CD14-positive monocyte (primary cell): ENCODE results near the gene LRRN2. TPM values are rescaled to one million over a fixed set of nuclear protein-coding genes. Genes with fewer than 3 reads are reported as not detected.
"Not testable (repeated sequence)": the region's sequence is repeated elsewhere in the genome, so short reads cannot be mapped to it uniquely, and the experiment has no call there.

Experiments used
- DNase-seq, 3 donors: peaks; one replicate each; pipeline ENCODE4 v3.0.0-alpha.2; 2011 to 2022
- H2AFZ ChIP-seq: 2 replicates; pipeline ENCODE4 v1.6.0; 2012; ENCODE audit warnings: mild to moderate bottlenecking, low read depth, low read length, inconsistent platforms; ENCODE audit not compliant: insufficient read depth, poor library complexity, severe bottlenecking
- H3K27ac ChIP-seq, 2 donors: 1 replicate in 1 of 2; 2 replicates in 1 of 2; pipeline ENCODE4 v1.5.1; 2012 to 2013; ENCODE audit warnings: low read length in 2 of 2, control low read depth in 1 of 2, inconsistent platforms in 1 of 2, low read depth in 1 of 2, mild to moderate bottlenecking in 1 of 2
- H3K27me3 ChIP-seq, 2 donors: one replicate each; pipeline versions ENCODE4 v1.6.0 to v1.6.1; 2011 to 2013; ENCODE audit warnings: low read length in 2 of 2; ENCODE audit not compliant: control insufficient read depth in 2 of 2, insufficient read depth in 2 of 2
- H3K36me3 ChIP-seq, 2 donors: replicated peaks in 1 of 2; 1 replicate in 1 of 2; 2 replicates in 1 of 2; pipeline versions ENCODE4 v1.5.1 to v1.6.1; 2012 to 2013; ENCODE audit warnings: low read length in 2 of 2, control low read depth in 1 of 2, inconsistent platforms in 1 of 2, mild to moderate bottlenecking in 1 of 2; ENCODE audit not compliant: insufficient read depth in 2 of 2, control insufficient read depth in 1 of 2
- H3K4me1 ChIP-seq, 2 donors: 1 replicate in 1 of 2; 2 replicates in 1 of 2; pipeline versions ENCODE4 v1.5.1 to v1.6.1; 2012 to 2013; ENCODE audit warnings: low read length in 2 of 2, control low read depth in 1 of 2, inconsistent platforms in 1 of 2, mild to moderate bottlenecking in 1 of 2, moderate library complexity in 1 of 2; ENCODE audit not compliant: insufficient read depth in 2 of 2, control insufficient read depth in 1 of 2
- H3K4me2 ChIP-seq: replicated peaks from 2 replicates; pipeline ENCODE3; 2012; ENCODE audit warnings: low read length, moderate library complexity, mild to moderate bottlenecking; ENCODE audit not compliant: poor library complexity, severe bottlenecking; ENCODE audit errors: extremely low read depth
- H3K4me3 ChIP-seq, 3 experiments: fragments of 200-600 bp in 1 of 3; sonication (generic) in 1 of 3; replicated peaks in 1 of 3; 1 replicate in 2 of 3; 2 replicates in 1 of 3; pipeline ENCODE4 v1.5.1; 2011 to 2013; ENCODE audit warnings: low read length in 3 of 3, mild to moderate bottlenecking in 3 of 3, control low read depth in 2 of 3, low read depth in 2 of 3, inconsistent platforms in 1 of 3, moderate library complexity in 1 of 3
- H3K79me2 ChIP-seq: 2 replicates; pipeline ENCODE4 v1.6.0; 2012; ENCODE audit warnings: mild to moderate bottlenecking, control low read depth, inconsistent platforms, low read length, moderate library complexity; ENCODE audit not compliant: insufficient read depth
- H3K9ac ChIP-seq: 2 replicates; pipeline ENCODE4 v1.6.0; 2017; ENCODE audit warnings: low read length, mild to moderate bottlenecking; ENCODE audit not compliant: insufficient read depth, poor library complexity, severe bottlenecking
- H3K9me3 ChIP-seq, 2 donors: replicated peaks in 1 of 2; 1 replicate in 1 of 2; 2 replicates in 1 of 2; pipeline versions ENCODE4 v1.5.1 to v1.6.1; 2012 to 2013; ENCODE audit warnings: low read length in 2 of 2, control low read depth in 1 of 2; ENCODE audit not compliant: control insufficient read depth in 1 of 2, insufficient read depth in 1 of 2
- H4K20me1 ChIP-seq: 2 replicates; pipeline ENCODE4 v1.6.0; 2012; ENCODE audit warnings: mild to moderate bottlenecking, low read length, control low read depth, moderate library complexity; ENCODE audit not compliant: insufficient read depth
- H3K27ac Mint-ChIP-seq, 7 donors: one replicate each; pipeline ENCODE4 v1.8.0; 2020; ENCODE audit warnings: mild to moderate bottlenecking in 7 of 7, mixed read lengths in 7 of 7, moderate library complexity in 6 of 7, inconsistent platforms in 2 of 7
- H3K27me3 Mint-ChIP-seq, 3 donors: one replicate each; pipeline ENCODE4 v1.8.0; 2021 to 2022; ENCODE audit warnings: low read depth in 3 of 3, mild to moderate bottlenecking in 3 of 3, mixed read lengths in 3 of 3, moderate library complexity in 3 of 3, inconsistent platforms in 1 of 3
- H3K36me3 Mint-ChIP-seq, 2 donors: one replicate each; pipeline ENCODE4 v1.8.0; 2020; ENCODE audit warnings: mixed read lengths in 2 of 2, inconsistent platforms in 1 of 2, mild to moderate bottlenecking in 1 of 2
- H3K4me1 Mint-ChIP-seq: one replicate; pipeline ENCODE4 v1.8.0; 2020; ENCODE audit warnings: mild to moderate bottlenecking, mixed read lengths
- H3K4me3 Mint-ChIP-seq, 2 donors: one replicate each; pipeline ENCODE4 v1.8.0; 2020; ENCODE audit warnings: mild to moderate bottlenecking in 2 of 2, mixed read lengths in 2 of 2, moderate library complexity in 1 of 2
- H3K9me3 Mint-ChIP-seq, 7 donors: one replicate each; pipeline ENCODE4 v1.8.0; 2020 to 2022; ENCODE audit warnings: mixed read lengths in 7 of 7, mild to moderate bottlenecking in 6 of 7, moderate library complexity in 6 of 7, inconsistent platforms in 2 of 7
- WGBS: methylation state at CpG from one replicate; pipeline ENCODE4 v1.1.5; 2013; ENCODE audit warnings: missing lambda C conversion rate; ENCODE audit not compliant: insufficient coverage; 5-methylcytosine and 5-hydroxymethylcytosine counted together
- intact Hi-C, 2 donors: fragments of 100-400 bp; cut with micrococcal nuclease; formaldehyde crosslinking; loops; one replicate each; pipeline versions ENCODE4 v1.15.0 to v1.15.1; 2023
- polyA plus RNA-seq, 3 donors: library from polyadenylated mRNA; depleted of rRNA in 1 of 3; unstranded in 2 of 3; stranded (reverse) in 1 of 3; fragments of 300-500 nt in 2 of 3; fragments of >200 nt in 1 of 3; fragmentation: Illumina TruSeq in 2 of 3; gene quantifications; 1 replicate in 2 of 3; 2 replicates in 1 of 3; pipeline ENCODE4 v1.2.3, GENCODE V29; 2012 to 2021
- TF ChIP-seq, protein P1 (sequence below): fragments of 200-600 bp; IDR thresholded peaks from one replicate; pipeline ENCODE4 v1.8.0; 2022; ENCODE audit warnings: antibody characterized with exemption, mild to moderate bottlenecking

The LRRN2 gene
- polyA plus RNA-seq, 3 donors = not detected

DNA sequence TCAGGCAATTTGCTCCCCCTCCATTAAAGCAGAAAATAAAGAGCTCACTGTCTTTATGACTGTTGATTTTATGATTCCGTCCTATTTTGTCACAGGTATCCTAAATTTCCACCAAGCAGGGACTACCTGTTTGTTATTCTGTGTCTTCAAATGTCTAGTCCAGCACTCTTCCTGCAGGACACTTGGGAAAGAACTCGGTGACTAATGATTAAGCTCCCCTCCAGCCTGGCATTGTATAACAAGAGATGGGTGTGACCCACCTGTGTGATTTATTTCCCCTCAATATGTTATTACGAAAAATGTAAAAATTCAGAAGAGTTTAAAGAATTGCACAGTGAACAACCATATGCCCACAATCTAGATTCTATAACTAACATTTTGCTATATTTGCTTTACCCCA, 42.9 kb upstream of the LRRN2 start:
- Histone ChIP-seq H3K27me3 (peaks cover 0 to 9% of the 10 kb centered on the region in 2 donors), H3K79me2 (no peaks in the 10 kb centered on the region), H4K20me1 (no peaks in the 10 kb centered on the region), H3K9ac (no peak overlapping the region), H3K9me3 (no peaks in the 10 kb centered on the region), H3K27ac (no peak overlapping the region), H2AFZ (no peak overlapping the region), H3K4me2 (no peak overlapping the region), H3K4me3 (no peak overlapping the region), H3K4me1 (no peaks in the 10 kb centered on the region), H3K36me3 (no peaks in the 10 kb centered on the region)
- H3K4me1 Mint-ChIP-seq = no peaks in the 10 kb centered on the region
- no peak overlapping the region for H3K4me3 Mint-ChIP-seq
- TF ChIP-seq, protein P1, sequence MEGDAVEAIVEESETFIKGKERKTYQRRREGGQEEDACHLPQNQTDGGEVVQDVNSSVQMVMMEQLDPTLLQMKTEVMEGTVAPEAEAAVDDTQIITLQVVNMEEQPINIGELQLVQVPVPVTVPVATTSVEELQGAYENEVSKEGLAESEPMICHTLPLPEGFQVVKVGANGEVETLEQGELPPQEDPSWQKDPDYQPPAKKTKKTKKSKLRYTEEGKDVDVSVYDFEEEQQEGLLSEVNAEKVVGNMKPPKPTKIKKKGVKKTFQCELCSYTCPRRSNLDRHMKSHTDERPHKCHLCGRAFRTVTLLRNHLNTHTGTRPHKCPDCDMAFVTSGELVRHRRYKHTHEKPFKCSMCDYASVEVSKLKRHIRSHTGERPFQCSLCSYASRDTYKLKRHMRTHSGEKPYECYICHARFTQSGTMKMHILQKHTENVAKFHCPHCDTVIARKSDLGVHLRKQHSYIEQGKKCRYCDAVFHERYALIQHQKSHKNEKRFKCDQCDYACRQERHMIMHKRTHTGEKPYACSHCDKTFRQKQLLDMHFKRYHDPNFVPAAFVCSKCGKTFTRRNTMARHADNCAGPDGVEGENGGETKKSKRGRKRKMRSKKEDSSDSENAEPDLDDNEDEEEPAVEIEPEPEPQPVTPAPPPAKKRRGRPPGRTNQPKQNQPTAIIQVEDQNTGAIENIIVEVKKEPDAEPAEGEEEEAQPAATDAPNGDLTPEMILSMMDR = no peak
- H3K27ac Mint-ChIP-seq = no peak overlapping the region
- intact Hi-C loops = no loop called here
- H3K9me3 Mint-ChIP-seq = peaks cover 0 to under 1% (median 0%) of the 10 kb centered on the region in 7 donors
- no peak for DNase-seq
- WGBS = no CpG with 5 or more reads among the region's 3 CpGs
- H3K36me3 Mint-ChIP-seq = no peaks in the 10 kb centered on the region
- peaks cover 13 to 26% (median 13%) of the 10 kb centered on the region in 3 donors for H3K27me3 Mint-ChIP-seq

DNA sequence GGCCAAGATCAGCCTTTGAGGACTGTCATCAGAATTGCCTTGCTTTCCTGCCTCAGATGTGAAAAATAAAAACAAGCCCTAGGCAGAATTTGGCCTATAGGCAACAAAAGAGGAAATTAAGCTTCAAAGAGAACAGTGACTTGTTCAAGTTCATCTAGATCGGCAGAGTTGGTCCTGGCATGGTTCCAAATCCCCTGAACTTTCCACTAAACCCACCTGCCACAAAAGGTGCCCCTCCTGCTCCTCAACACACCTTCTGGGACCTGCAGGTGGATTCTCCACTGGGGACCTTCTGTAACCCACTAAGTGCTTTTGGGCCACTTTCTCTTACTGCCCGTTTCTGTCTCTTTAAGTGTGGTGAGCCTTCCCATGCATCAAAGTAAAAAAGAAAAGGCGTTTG, 42.5 kb upstream of the LRRN2 start:
- no peak overlapping the region for H3K4me3 Mint-ChIP-seq
- Histone ChIP-seq H3K4me3 (no peak overlapping the region), H3K36me3 (no peaks in the 10 kb centered on the region), H3K4me1 (no peaks in the 10 kb centered on the region), H3K27me3 (peaks cover 0 to 9% of the 10 kb centered on the region in 2 donors), H2AFZ (no peak overlapping the region), H3K9ac (no peak overlapping the region), H3K9me3 (no peaks in the 10 kb centered on the region), H4K20me1 (no peaks in the 10 kb centered on the region), H3K79me2 (no peaks in the 10 kb centered on the region), H3K4me2 (no peak overlapping the region), H3K27ac (no peak overlapping the region)
- H3K4me1 Mint-ChIP-seq = no peaks in the 10 kb centered on the region
- 50% methylated on average over 1 of the region's 3 CpGs for WGBS
- intact Hi-C loops = no loop called here
- peaks cover 11 to 26% (median 12%) of the 10 kb centered on the region in 3 donors for H3K27me3 Mint-ChIP-seq
- no peak for DNase-seq
- TF ChIP-seq, protein P1 = no peak
- H3K27ac Mint-ChIP-seq = no peak overlapping the region
- H3K36me3 Mint-ChIP-seq = no peaks in the 10 kb centered on the region
- no peaks in the 10 kb centered on the region for H3K9me3 Mint-ChIP-seq

DNA sequence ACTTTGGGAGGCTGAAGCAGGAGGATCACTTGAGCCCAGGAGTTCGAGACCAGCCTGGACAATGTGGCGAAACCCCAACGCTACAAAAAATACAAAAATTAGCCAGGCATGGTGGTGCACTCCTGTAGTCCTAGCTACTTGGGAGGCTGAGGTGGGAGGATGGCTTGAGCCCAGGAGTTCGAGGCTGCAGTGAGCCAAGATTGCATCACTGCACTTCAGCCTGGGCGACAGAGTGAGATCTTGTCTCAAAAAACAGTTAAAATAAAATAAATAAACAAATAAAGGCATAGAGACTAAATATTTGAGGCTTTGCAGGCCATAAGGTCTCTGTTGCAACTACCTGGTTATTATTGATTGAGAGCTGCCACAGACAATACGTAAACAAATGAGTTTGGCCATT, 41.9 kb upstream of the LRRN2 start:
- Mint-ChIP-seq H3K27me3 (peaks cover 7 to 24% (median 11%) of the 10 kb centered on the region in 3 donors), H3K27ac (peak overlapping the region in 1 of 7 donors; percentile 3)
- H3K36me3 ChIP-seq, H3K79me2 ChIP-seq, H3K27me3 ChIP-seq, H2AFZ ChIP-seq, DNase-seq, H3K4me1 ChIP-seq, H4K20me1 ChIP-seq, H3K9me3 ChIP-seq, H3K4me1 Mint-ChIP-seq, H3K9me3 Mint-ChIP-seq, H3K27ac ChIP-seq, H3K9ac ChIP-seq, intact Hi-C loops, H3K4me2 ChIP-seq, H3K4me3 Mint-ChIP-seq, H3K36me3 Mint-ChIP-seq, H3K4me3 ChIP-seq: not testable (repeated sequence)
- WGBS = 100% methylated on average over 3 of the region's 6 CpGs
